Left forelimb (tissue), 1 donor: ENCODE data around the gene SELENBP1.
"Not testable (repeated sequence)": the region's sequence is repeated elsewhere in the genome, so short reads cannot be mapped to it uniquely, and the experiment has no call there.

ENCODE experiments used
- DNase-seq: peaks from one replicate; pipeline ENCODE4 v3.0.0-alpha.2; 2018; ENCODE audit warnings: low spot score

SELENBP1 gene

DNA sequence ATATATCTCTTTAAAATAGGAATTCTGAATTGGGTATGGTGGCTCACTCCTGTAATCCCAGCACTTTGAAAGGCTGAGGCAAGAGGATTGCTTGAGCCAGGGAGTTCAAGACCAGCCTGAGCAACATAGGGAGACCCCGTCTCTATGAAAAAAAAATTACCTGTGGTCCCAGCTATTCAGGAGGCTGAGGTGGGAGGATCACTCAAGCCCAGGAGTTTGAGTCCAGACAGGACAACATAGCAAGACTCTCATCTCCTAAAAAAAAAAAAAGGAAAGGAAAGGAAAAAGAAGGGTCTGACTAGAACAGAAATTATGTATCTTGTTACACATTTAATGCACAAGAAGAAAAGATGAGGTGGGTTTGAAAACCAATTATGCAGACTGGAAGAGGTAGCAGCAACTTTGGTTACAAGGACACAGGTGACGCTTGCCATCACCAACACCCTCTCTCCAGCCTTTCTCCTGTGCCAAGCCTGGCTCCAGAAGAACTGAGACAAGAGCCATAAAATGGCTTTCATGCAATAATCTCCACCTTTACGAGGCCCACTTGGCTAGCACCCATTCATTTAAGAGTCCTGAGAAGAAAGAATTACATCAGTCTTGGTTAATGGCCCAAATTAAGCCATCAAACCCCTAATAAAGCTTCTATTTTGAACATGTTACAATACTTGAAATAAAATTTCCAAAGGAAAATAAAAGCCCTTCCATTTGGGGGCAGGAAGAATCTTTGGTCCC, 4.8 kb upstream of the SELENBP1 start:
- no peak for DNase-seq

- DNase-seq, result no peak
Observed at GRCh38 chr1:151373196-151373595, 691 bp upstream of the SELENBP1 start.

GRCh38 chr1:151371370-151372057, 991 bp downstream of the SELENBP1 start:
- DNase-seq, result no peak

GRCh38 chr1:151370211-151370911, 2.1 kb downstream of the SELENBP1 start:
- no peak for DNase-seq

GRCh38 chr1:151369621-151370048, 2.9 kb downstream of the SELENBP1 start:
- DNase-seq, result no peak

- DNase-seq, result no peak
Observed at GRCh38 chr1:151369302-151369610, 3.2 kb downstream of the SELENBP1 start.

GRCh38 chr1:151368393-151369301, 3.9 kb downstream of the SELENBP1 start:
- DNase-seq, result no peak

- no peak for DNase-seq
Observed at GRCh38 chr1:151367658-151368392, 4.7 kb downstream of the SELENBP1 start.

DNA sequence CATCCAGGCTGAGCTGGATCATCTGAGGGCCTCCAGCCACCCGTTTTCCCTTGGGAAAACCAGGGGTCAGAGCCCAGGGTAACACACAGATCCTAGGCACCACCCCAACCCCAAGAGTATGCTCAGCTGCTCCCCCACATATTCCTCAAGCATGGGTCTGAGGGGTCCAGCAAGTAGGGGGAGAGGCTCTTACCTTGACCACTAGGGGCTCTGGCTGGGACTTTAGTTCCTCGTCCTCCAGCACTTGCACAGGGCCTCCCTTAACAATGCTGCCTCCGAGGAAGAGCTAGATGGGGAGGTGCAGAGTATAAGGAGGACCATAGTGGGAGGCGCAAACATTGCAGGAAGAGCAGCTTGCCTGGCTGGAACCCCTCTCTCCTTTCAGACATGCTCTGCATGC, 7.5 kb downstream of the SELENBP1 start:
- DNase-seq, result no peak

- no peak for DNase-seq
Observed at GRCh38 chr1:151362308-151363155, 10.0 kb downstream of the SELENBP1 start.

- DNase-seq, result no peak
Observed at GRCh38 chr1:151361883-151362282, 10.6 kb downstream of the SELENBP1 start.

- no peak for DNase-seq
Observed at GRCh38 chr1:151356696-151357095, 15.8 kb downstream of the SELENBP1 start.

GRCh38 chr1:151352021-151352718, 20.3 kb downstream of the SELENBP1 start:
- DNase-seq, result no peak

GRCh38 chr1:151350323-151350722, 22.2 kb downstream of the SELENBP1 start:
- DNase-seq, result not testable (repeated sequence)

GRCh38 chr1:151347523-151348246, 24.8 kb downstream of the SELENBP1 start:
- no peak for DNase-seq

DNA sequence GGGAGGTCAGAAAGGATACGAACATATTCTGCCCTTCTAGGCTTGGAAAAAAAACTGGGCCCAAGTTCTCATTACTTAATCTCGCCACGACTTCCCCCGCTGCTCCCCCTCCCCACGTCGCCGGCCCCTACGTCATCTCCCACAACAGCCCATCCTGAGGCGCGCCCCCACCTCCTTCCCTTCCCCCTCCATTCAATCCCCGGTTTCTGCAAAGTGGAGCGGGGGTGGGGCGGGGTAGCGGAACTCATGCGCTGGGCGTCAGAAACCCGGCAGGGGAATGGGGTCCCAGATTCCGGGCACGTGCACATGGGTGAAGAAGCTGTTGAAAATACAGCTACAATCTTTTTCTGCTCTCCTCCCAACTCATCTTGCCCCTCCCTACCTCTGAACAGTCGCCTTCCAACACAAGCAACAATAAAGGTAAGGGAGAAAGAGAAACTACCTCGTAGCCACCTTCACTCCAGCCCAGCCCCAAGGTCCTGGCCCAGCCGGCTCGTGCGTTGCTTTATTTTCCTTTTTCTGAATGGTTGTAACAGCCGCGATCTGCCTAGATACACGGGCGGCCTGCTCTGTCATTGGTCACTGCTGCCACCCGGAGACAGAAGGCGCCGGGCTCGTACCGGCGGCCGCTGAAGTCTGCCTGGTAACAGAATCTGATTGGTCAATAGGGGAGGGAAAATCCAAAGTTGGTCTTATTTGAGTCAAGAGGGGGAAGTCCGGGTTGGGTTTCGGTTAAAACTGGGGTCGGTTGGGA, 25.6 kb downstream of the SELENBP1 start, which contains the start of gene RFX5:
Gene RFX5, minus strand, starts transcription at position 484 of the 754 bp plus-strand sequence. CDS start 932 bp downstream, outside the sequence.
- DNase-seq, result peak; percentile 94

- DNase-seq, result no peak
Observed at GRCh38 chr1:151346082-151346768, 26.3 kb downstream of the SELENBP1 start.

DNA sequence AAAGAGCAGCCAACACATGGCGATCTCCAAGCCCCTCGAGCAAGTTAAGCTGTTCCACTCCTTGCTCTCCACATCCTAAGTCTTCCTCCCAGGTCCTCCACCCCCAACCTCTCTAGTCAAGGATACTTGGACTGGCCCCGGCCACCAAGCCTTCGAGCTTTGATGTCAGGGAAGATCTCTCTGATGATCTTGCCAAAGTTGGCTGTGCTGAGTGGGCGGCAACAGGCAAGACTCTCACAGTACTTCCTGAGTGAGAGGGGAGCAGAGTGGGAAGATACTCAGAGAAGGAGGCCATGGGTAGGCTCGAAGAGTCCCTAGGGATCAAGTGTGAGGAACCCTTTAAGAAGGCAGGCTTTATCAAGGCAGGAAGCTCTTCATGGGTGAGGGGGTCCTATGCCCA, 28.2 kb downstream of the SELENBP1 start:
- DNase-seq, result no peak
